A673 (cell line): Measurements from ENCODE around the gene CPED1.

Source experiments
- EZH2 ChIP-seq: fragments of 200-600 bp; sonication (generic); IDR thresholded peaks from 2 replicates; pipeline ENCODE4 v1.6.1; 2017; ENCODE audit warnings: borderline replicate concordance, low read depth, mild to moderate bottlenecking, mixed read lengths, antibody characterized with exemption, low read length; ENCODE audit not compliant: poor library complexity, severe bottlenecking
- TF ChIP-seq, protein P1 (sequence below): fragments of 300-800, 200-600 bp; sonication (generic); conservative IDR thresholded peaks from 2 replicates; pipeline ENCODE4 v1.5.1; 2017; ENCODE audit warnings: low read depth, mild to moderate bottlenecking, antibody characterized with exemption, low read length, moderate library complexity, mixed read lengths

- TF ChIP-seq, protein P1, sequence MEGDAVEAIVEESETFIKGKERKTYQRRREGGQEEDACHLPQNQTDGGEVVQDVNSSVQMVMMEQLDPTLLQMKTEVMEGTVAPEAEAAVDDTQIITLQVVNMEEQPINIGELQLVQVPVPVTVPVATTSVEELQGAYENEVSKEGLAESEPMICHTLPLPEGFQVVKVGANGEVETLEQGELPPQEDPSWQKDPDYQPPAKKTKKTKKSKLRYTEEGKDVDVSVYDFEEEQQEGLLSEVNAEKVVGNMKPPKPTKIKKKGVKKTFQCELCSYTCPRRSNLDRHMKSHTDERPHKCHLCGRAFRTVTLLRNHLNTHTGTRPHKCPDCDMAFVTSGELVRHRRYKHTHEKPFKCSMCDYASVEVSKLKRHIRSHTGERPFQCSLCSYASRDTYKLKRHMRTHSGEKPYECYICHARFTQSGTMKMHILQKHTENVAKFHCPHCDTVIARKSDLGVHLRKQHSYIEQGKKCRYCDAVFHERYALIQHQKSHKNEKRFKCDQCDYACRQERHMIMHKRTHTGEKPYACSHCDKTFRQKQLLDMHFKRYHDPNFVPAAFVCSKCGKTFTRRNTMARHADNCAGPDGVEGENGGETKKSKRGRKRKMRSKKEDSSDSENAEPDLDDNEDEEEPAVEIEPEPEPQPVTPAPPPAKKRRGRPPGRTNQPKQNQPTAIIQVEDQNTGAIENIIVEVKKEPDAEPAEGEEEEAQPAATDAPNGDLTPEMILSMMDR = no peak
- no peak for TF ChIP-seq EZH2
Observed at GRCh38 chr7:121116396-121116795, 127.9 kb downstream of the CPED1 start.
